ENCODE results near the gene PRKRIP1.
"Not testable (repeated sequence)": the region's sequence is repeated elsewhere in the genome, so short reads cannot be mapped to it uniquely, and the experiment has no call there.

Gene PRKRIP1

DNA sequence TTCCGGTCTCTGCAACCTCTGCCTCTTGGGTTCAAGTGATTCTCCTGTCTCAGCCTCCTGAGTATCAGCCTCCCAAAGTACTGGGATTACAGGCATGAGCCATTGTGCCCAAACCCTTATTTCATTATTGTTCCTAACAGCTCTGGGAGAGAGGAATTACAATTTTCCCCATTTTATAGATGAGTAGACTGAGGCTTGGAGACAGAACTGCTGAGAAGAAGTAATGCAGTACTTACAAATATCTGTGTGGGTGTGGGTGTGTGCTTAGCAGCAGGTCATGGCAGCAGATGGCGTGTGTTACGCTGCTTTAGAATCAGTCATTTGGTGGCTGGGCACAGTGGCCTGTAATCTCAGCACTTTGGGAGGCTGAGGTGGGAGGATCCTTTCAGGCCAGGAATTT lies 7.4 kb downstream of the PRKRIP1 start:
- peaks cover 89% of the 10 kb centered on the region for H3K36me3 ChIP-seq
- DNase-seq: no peak
- no peak overlapping the region for H3K4me3 ChIP-seq (ENCODE audit: low read depth, low read length)
- H3K27ac ChIP-seq: no peak overlapping the region
- H3K9me3 ChIP-seq (ENCODE audit: severe bottlenecking): no peaks in the 10 kb centered on the region
- H3K27me3 ChIP-seq (ENCODE audit: insufficient read depth, low read depth, severe bottlenecking): no peaks in the 10 kb centered on the region
- TF ChIP-seq, protein P1, sequence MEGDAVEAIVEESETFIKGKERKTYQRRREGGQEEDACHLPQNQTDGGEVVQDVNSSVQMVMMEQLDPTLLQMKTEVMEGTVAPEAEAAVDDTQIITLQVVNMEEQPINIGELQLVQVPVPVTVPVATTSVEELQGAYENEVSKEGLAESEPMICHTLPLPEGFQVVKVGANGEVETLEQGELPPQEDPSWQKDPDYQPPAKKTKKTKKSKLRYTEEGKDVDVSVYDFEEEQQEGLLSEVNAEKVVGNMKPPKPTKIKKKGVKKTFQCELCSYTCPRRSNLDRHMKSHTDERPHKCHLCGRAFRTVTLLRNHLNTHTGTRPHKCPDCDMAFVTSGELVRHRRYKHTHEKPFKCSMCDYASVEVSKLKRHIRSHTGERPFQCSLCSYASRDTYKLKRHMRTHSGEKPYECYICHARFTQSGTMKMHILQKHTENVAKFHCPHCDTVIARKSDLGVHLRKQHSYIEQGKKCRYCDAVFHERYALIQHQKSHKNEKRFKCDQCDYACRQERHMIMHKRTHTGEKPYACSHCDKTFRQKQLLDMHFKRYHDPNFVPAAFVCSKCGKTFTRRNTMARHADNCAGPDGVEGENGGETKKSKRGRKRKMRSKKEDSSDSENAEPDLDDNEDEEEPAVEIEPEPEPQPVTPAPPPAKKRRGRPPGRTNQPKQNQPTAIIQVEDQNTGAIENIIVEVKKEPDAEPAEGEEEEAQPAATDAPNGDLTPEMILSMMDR (IDR thresholded peaks at IDR 0.05; ENCODE audit: low read depth, low read length): no peak

DNA sequence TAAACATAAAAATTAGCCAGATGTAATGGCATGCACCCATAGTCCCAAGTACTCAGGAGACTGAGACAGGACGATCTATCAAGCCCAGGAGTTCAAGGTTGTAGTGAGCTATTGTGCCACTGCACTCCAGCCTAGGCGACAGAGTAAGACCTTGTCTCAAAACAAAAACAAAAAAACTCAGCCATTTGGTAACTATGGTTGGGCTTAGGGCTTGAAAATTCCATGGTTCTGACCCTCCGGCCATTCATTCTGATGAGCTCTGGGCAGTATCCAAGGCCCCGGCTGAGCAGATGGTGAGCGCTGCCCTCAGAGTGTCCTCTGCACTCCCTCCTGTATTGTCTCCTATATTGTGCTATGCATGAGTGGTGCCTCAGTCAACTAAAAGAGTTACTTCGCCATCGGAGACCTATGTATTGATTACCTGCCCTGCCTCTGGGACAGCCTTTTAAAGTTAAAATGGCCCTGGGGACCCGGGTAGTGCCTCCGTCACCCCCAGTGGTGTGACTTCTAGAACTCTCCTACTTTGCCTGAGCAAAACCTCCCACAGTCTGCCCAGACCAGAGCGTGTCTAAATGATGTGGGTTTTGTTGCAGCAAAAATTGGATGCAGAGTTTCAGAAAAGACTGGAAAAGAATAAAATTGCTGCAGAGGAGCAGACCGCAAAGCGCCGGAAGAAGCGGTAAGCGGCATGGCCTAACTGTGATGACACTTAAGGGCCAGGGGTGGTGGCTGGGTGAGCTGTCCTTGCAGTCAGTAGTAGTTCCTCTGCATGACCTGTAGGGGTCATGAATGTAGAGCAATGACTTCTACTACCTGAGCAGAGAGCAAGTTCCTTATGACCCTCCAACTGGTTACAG lies 8.1 kb downstream of the PRKRIP1 start:
- H3K27me3 ChIP-seq (ENCODE audit: insufficient read depth, low read depth, severe bottlenecking): no peaks in the 10 kb centered on the region
- H3K36me3 ChIP-seq: peaks cover 89% of the 10 kb centered on the region
- H3K27ac ChIP-seq: peak overlapping the region; percentile 44
- DNase-seq: peak; percentile 58
- H3K9me3 ChIP-seq (ENCODE audit: severe bottlenecking): no peaks in the 10 kb centered on the region
- TF ChIP-seq, protein P1 (IDR thresholded peaks at IDR 0.05; ENCODE audit: low read depth, low read length): peak; percentile 87
- no peak overlapping the region for H3K4me3 ChIP-seq (ENCODE audit: low read depth, low read length)

DNA sequence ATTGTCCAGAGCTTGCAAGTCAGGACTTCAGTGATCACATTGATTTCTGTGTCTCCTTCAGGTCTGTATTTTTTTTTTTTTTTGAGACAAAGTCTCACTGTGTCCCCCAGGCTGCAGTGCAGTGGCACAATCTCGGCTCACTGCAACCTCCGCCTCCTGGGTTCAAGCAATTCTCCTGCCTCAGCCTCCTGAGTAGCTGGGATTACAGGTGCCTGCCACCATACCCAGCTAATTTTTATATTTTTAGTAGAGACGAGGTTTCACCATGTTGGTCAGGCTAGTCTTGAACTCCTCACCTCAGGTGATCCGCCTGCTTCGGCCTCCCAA lies 8.7 kb downstream of the PRKRIP1 start:
- not testable (repeated sequence) for DNase-seq; H3K4me3 ChIP-seq (ENCODE audit: low read depth, low read length); H3K27me3 ChIP-seq (ENCODE audit: insufficient read depth, low read depth, severe bottlenecking); H3K27ac ChIP-seq; H3K9me3 ChIP-seq (ENCODE audit: severe bottlenecking)
- H3K36me3 ChIP-seq: peaks cover 89% of the 10 kb centered on the region

DNA sequence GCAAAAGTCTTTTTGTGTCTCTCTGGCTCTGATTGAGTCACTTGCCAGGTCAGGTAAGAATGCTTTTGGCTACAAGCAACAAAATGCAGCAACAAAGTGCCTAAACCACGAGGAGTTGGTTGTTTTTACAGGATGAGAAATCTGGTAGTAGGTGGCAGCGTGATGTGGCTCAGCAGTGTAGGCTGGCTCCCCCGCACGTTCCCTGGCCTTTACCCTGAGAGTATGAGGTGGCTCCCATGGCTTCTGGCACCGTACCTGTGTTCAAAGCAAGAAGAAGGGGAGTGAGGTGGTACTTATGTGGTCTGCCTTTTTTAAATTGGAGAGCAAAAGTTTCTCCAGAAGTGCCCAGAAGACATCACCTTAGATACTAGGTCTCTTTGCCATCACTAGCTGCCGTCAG lies 11.7 kb downstream of the PRKRIP1 start:
- no peak for DNase-seq
- H3K9me3 ChIP-seq (ENCODE audit: severe bottlenecking): no peaks in the 10 kb centered on the region
- H3K36me3 ChIP-seq: peaks cover 92% of the 10 kb centered on the region
- TF ChIP-seq, protein P1 (IDR thresholded peaks at IDR 0.05; ENCODE audit: low read depth, low read length): no peak
- no peak overlapping the region for H3K27ac ChIP-seq
- no peaks in the 10 kb centered on the region for H3K27me3 ChIP-seq (ENCODE audit: insufficient read depth, low read depth, severe bottlenecking)
- no peak overlapping the region for H3K4me3 ChIP-seq (ENCODE audit: low read depth, low read length)

DNA sequence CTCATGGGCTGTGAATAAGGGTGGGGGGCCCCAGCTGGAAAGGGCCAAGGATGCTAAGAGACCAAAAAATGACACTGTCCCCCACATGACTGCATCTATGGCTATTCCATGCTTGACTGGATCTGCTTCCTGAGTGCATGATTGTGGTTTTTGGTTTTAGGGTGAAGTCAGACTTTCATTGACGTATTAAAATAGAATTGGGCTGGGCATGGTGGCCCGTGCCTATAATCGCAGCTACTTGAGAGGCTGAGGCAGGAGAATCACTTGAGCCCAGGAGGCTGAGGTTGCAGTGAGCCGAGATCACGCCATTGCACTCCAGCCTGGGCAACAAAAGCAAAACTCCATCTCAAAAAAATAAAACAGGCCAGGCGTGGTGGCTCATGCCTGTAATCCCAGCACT lies 12.4 kb downstream of the PRKRIP1 start:
- H3K36me3 ChIP-seq: peaks cover 94% of the 10 kb centered on the region
- H3K27ac ChIP-seq; DNase-seq; H3K4me3 ChIP-seq (ENCODE audit: low read depth, low read length); H3K27me3 ChIP-seq (ENCODE audit: insufficient read depth, low read depth, severe bottlenecking); H3K9me3 ChIP-seq (ENCODE audit: severe bottlenecking): not testable (repeated sequence)

DNA sequence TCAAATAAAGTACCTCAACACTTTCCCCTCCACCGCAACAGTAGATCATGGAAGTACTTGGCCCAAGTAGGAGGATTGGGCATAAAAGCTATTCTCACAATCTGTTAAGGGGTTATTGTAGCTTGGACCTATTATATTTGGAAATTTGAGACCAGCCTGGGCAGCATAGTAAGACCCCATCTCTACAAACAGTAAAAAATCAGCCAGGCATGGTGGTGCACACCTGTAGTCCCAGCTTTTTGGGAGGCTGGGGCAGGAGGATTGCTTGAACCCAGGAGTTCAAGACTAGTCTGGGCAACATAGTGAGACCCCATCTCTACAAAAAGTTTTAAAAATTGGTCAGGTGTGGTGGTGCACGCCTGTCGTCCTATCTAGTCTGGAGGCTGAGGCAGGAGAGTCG lies 13.2 kb downstream of the PRKRIP1 start:
- DNase-seq: no peak
- Histone ChIP-seq H3K27me3 (ENCODE audit: insufficient read depth, low read depth, severe bottlenecking) (no peaks in the 10 kb centered on the region), H3K27ac (no peak overlapping the region), H3K9me3 (ENCODE audit: severe bottlenecking) (no peaks in the 10 kb centered on the region), H3K4me3 (ENCODE audit: low read depth, low read length) (no peak overlapping the region), H3K36me3 (peaks cover 94% of the 10 kb centered on the region)
- TF ChIP-seq, protein P1 (IDR thresholded peaks at IDR 0.05; ENCODE audit: low read depth, low read length): no peak

DNA sequence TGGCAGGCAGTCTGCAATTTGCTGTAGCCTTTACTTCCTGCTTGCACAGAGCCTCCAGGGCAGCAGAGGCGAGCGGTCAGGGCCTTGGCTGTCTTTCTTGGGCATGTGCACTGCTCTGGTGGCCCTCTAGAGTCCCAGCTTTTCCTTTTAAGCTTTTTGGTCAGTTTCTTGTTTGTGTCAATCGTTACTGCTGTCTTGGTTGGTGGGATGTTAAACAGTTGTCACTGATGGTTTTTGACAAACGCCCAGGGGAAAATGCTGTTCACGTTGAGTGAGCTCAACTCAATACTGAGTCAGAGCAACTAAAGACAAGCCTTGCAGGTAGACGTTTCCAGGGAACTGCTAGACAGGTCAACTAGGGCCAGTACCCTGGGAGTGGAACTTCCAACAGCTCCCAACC lies 14.0 kb downstream of the PRKRIP1 start:
- Histone ChIP-seq H3K4me3 (ENCODE audit: low read depth, low read length) (no peak overlapping the region), H3K36me3 (peaks cover 93% of the 10 kb centered on the region)
- TF ChIP-seq, protein P1 (IDR thresholded peaks at IDR 0.05; ENCODE audit: low read depth, low read length): no peak

More for the DNA sequence above, 14.0 kb downstream of the PRKRIP1 start:
- no peak for DNase-seq
- Histone ChIP-seq H3K27me3 (ENCODE audit: insufficient read depth, low read depth, severe bottlenecking) (no peaks in the 10 kb centered on the region), H3K27ac (no peak overlapping the region), H3K9me3 (ENCODE audit: severe bottlenecking) (no peaks in the 10 kb centered on the region)
